ENCODE data around the gene PRRT1.
"Not testable (repeated sequence)": the region's sequence is repeated elsewhere in the genome, so short reads cannot be mapped to it uniquely, and the experiment has no call there.

PRRT1 gene

GRCh38 chr6:32151181-32151862 is 417 bp downstream of the PRRT1 start:
- DNase-seq (ENCODE audit: low spot score) (no peak), FAIRE-seq (no peak)

GRCh38 chr6:32149932-32150870 is 1.5 kb downstream of the PRRT1 start:
- DNase-seq (ENCODE audit: low spot score), result no peak
- FAIRE-seq, result no peak

DNA sequence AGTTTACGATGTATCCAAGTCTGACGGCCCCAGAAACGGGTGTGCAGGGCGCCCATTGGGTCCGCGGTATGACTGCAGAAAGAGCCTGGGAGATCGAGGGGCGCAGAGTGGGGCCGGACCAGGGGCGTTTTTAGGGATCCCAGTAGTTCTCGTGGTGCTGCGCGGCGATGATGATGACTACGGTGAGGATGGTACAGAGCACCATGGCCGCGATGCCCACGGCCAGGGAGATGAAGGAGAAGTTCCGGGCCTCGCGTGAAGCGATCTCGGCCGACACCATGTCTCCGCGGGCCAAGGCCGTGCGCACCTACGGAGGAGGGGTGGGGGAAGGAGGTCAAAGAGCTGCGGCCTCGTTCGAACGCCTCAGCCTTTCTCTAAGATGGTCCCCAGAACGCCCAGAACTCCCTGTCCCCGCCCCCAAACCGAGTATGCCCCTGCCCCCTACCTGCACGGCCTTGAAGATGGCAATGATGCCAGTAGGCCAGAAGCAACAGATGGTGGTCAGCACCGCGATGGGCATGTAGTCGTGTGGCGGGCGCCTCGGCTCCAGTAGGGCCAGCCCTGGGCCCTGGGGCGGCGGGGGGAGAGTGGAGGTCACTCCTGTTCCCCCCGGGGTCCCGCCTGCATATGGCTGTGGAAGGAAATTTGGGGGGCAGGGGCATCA is 2.5 kb downstream of the PRRT1 start:
- DNase-seq (ENCODE audit: low spot score), result no peak
- FAIRE-seq, result no peak

- FAIRE-seq, result no peak
- DNase-seq (ENCODE audit: low spot score), result no peak
Measured at GRCh38 chr6:32148289-32149091, 3.2 kb downstream of the PRRT1 start.

- no peak for FAIRE-seq
- no peak for DNase-seq (ENCODE audit: low spot score)
Measured at GRCh38 chr6:32147401-32148132, 4.2 kb downstream of the PRRT1 start.

- no peak for FAIRE-seq
- no peak for DNase-seq (ENCODE audit: low spot score)
Measured at GRCh38 chr6:32146687-32147086, 5.1 kb downstream of the PRRT1 start.

- no peak for DNase-seq (ENCODE audit: low spot score)
- no peak for FAIRE-seq
Measured at GRCh38 chr6:32146287-32146686, 5.5 kb downstream of the PRRT1 start.

GRCh38 chr6:32144238-32144637 is 7.5 kb downstream of the PRRT1 start:
- DNase-seq (ENCODE audit: low spot score); FAIRE-seq: not testable (repeated sequence)

DNA sequence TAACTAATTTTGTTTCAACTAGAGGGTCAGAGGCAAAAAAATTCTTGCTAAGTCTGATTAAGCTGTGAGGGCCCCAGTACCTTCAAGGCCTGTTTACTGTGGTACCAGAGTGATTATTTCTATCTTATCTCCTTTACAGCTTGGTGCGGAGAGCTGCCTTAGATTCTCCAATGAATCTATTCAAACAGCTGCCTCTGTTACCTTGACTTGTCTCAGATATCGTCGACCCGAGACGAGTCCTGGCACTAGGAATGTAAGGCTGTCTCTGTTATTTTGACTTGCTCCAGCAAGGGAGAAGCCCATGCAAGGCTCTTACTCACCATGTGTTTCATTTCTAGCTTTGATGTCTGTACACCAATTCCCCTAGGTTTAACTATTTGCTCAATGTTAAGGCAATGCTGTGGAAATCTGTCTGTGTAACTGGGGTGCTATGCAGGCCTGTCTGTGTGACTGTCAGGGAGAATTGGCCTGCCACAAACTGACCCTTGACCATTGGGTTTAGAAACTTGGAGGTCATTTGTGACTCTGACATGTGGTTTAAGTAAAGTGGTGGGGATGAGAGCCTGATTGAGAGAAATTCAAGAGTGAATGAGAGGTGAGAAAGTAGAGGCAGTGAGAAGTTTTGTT is 11.2 kb downstream of the PRRT1 start:
- no peak for FAIRE-seq
- no peak for DNase-seq (ENCODE audit: low spot score)

- FAIRE-seq, result no peak
- no peak for DNase-seq (ENCODE audit: low spot score)
Measured at GRCh38 chr6:32139590-32139989, 12.1 kb downstream of the PRRT1 start.

GRCh38 chr6:32137454-32137853 is 14.3 kb downstream of the PRRT1 start:
- FAIRE-seq (no peak), DNase-seq (ENCODE audit: low spot score) (no peak)

- no peak for FAIRE-seq
- DNase-seq (ENCODE audit: low spot score), result no peak
Measured at GRCh38 chr6:32133786-32134185, 18.0 kb downstream of the PRRT1 start.

- no peak for FAIRE-seq
Measured at GRCh38 chr6:32132110-32132509, 19.6 kb downstream of the PRRT1 start.

GRCh38 chr6:32131439-32131948 is 20.2 kb downstream of the PRRT1 start:
- FAIRE-seq (no peak), DNase-seq (ENCODE audit: low spot score) (no peak)

More at GRCh38 chr6:32132110-32132509, 19.6 kb downstream of the PRRT1 start:
- DNase-seq (ENCODE audit: low spot score), result no peak

DNA sequence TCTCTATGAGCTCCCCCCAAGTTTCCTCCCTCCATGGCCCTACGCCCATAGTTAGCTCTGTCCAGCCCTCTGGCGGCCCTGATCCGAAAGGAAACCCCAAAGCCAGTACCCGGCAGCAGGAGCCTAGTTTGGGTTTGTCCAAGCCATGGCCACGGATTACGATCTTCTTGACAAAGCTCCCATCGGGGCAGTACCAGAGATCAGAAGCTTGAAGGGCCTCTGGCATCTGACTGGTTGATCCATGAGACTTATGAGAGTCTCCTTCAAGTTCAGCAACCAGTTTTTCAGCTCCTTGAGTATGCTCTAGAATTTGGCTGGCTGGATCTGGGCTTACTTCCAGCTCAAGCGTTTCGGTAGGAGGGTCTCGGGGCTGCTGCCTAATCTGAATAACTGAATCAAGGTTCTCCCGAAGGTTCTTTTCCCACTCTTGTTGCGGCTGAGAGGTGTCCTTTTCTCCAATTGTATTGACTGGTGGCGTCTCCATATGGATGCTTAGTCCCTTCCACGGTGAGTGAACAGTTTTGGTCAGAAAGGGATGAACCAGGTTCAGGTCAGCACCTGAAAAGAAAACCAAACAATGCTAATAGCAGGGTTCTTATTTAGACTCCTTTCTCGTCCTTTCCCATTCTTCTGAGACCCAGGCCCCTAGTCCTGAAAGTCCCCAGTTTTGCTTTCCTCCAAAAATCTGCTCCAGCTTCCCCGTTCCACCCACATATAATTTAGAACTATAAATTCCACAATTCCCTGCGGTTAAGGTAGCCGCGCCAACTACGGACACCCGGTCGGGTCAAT is 22.2 kb downstream of the PRRT1 start:
- no peak for FAIRE-seq
- DNase-seq (ENCODE audit: low spot score), result no peak

DNA sequence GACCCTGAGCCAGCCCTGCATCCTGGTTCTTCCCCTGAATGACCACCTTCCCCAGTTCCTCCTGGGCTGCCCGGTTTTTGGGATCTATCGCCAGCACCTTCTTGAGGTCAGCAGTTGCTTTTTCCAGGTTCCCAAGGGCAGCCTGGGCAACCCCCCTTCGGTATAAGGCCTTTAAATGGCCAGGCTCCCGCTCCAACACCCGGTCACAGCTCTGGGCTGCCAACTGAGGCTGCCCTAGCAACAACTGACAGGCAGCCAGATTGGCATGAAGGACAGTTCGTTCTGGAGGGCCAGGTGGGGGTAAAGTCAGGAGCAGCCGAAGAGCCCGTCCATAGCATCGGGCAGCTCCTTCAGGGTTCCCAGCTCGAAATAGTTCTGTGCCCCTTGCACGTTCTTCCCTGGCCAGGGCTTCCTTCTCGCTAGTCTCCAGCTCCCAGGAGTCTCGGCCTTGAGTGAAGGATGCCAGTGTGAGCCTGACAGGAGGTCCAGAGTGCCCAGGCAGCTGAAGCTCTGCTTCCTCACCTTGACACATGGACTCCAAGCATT is 22.9 kb downstream of the PRRT1 start:
- FAIRE-seq (no peak), DNase-seq (ENCODE audit: low spot score) (no peak)

DNA sequence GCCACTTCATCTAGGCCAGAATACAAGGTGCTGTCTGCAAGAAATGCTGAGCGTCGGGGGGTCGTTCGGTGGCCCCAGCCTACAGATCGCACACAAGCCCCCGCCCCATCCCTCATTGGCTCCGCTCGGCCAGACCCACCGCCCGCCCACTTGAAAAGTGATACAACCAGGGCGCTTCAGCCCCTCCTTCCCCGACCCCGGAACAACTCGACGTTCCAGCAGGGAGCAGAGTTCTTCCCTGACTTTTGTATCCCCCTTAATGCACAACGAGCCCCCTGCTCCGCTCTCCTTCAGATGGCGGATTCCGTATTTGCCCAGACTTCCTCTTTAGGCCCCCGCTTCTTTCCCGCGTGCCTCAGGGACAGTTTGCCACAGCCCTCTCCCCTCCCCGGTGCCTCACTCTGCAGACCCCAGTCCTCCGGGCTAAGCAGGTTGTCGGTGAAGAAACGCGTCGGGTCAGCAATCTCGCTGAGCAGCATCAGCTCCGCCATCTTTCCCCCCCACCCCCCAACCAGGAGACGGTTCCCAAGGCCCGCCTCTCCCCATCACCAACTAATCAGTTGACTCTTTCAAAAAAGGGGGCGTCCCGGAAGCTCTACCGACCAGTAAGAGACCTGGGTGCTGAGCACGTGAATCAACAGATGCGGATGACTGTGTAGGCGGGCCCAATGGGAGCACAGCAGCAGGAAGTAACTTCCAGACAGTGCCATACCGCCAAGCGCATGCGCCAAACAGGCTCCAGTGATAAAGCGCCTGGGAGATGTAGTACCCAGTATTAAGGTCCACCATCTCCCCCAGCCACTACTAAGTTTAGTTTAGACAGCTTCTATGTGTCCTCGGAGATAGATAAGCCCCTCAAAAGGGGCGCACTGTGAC is 23.8 kb downstream of the PRRT1 start, which contains the start of gene ATF6B:
Gene ATF6B, minus strand, starts transcription at position 530 of the 876 bp plus-strand sequence. Its CDS starts 39 bp downstream, at position 491.
- peak; percentile 98 for DNase-seq (ENCODE audit: low spot score)
- FAIRE-seq, result peak; percentile 84

DNA sequence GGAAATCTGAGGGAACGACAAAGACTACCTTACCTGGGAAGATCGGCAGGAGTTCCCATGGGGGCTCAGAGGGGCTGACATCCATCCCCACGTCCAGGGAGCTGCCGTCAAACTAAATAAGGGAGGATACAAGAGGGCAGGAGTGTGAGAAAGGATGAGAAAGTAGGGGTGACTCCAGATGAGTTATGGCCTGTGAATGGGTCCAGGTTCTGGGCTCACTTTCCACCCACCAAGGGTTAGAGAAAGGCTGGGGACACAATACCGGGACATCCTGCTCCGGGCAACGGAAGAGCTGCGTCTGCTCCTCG is 24.4 kb downstream of the PRRT1 start:
- FAIRE-seq, result no peak

More for the DNA sequence above, 24.4 kb downstream of the PRRT1 start:
- no peak for DNase-seq (ENCODE audit: low spot score)

All from RCC 7860 (cell line).